ENCODE measurements around the gene H6PD.

H6PD gene

DNA sequence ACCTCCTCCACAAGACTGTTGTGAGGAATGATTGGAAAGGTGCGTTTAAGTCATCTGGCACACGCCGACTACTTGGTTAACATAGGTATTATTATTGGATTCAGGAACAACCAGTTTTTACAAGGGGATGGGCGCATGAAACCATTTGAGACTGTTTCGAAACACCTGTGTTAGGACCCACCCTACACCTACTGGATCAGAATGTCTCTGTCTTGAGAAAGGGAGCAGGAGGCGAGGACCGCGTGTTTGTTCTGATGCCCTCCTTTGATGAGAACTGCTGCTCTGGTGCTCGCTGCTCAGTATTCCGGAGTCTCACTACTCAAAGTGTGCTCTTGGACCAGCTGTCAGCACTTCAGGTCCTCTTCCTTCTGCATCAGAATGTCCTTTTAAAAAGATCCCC is 7.3 kb downstream of the H6PD start:
- no peak for DNase-seq

- no peak for DNase-seq
Measured at GRCh38 chr1:9242338-9242969, 7.9 kb downstream of the H6PD start.

DNA sequence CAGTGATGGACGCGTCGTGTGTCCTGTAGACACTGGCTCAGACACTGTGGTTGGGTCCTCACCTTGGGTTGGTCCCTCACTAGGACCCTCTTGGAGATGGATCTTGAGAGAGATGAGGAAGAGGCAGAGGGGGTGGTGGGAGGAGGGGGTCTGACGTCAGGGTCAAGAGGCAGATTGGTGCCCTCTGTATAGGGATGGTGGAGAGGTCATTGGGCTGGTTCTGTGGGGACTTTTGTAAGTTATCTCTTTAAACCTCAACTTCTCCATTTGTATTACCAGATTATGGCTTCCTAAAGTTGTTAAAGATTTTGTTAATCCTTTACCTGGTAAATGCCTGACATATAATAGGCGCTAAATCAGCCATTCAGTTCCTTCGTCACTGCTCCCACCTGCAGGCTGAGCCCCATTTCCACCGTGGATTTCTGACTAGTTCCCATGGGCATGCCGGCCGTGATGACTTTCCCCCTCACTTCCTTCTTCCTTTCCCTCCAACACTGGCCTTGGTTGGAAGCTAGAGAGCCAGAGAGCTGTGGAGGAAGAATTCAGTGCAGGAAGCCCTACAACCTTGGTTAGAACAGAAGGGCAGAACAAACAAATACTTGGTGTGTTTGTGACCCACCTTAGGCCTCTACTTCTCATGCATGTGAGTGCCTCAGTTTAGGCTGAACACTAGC is 8.6 kb downstream of the H6PD start:
- no peak for DNase-seq

- DNase-seq, result no peak
Measured at GRCh38 chr1:9244501-9245229, 10.1 kb downstream of the H6PD start.

DNA sequence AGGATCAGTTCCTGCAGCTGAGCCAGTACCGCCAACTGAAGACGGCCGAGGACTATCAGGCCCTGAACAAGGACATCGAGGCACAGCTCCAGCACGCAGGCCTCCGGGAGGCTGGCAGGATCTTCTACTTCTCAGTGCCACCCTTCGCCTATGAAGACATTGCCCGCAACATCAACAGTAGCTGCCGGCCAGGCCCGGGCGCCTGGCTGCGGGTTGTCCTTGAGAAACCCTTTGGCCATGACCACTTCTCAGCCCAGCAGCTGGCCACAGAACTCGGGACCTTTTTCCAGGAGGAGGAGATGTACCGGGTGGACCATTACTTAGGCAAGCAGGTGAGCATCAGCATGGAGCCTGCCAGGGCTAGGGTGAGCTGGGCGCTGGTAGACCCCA is 10.7 kb downstream of the H6PD start:
- no peak for DNase-seq

DNA sequence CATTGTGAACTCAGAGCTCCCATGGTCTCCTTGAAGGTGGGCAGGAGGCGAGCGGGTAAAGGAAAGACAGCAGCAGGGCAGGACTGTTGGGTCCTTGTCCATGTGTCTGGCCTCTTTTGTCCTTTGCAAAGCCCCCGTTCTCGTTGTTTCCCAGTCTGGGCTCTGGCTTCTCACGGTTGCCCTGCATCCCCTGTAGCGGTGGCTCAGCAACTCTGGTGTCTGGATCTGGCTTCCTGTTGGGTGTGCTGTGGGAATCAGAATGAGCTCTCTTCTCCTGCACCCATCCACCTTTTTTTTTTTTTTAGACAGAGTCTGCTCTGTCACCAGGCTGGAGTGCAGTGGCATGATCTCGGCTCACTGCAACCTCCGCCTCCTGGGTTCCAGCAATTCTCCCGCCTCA is 11.1 kb downstream of the H6PD start:
- no peak for DNase-seq

GRCh38 chr1:9246215-9246614 is 11.6 kb downstream of the H6PD start:
- no peak for DNase-seq

DNA sequence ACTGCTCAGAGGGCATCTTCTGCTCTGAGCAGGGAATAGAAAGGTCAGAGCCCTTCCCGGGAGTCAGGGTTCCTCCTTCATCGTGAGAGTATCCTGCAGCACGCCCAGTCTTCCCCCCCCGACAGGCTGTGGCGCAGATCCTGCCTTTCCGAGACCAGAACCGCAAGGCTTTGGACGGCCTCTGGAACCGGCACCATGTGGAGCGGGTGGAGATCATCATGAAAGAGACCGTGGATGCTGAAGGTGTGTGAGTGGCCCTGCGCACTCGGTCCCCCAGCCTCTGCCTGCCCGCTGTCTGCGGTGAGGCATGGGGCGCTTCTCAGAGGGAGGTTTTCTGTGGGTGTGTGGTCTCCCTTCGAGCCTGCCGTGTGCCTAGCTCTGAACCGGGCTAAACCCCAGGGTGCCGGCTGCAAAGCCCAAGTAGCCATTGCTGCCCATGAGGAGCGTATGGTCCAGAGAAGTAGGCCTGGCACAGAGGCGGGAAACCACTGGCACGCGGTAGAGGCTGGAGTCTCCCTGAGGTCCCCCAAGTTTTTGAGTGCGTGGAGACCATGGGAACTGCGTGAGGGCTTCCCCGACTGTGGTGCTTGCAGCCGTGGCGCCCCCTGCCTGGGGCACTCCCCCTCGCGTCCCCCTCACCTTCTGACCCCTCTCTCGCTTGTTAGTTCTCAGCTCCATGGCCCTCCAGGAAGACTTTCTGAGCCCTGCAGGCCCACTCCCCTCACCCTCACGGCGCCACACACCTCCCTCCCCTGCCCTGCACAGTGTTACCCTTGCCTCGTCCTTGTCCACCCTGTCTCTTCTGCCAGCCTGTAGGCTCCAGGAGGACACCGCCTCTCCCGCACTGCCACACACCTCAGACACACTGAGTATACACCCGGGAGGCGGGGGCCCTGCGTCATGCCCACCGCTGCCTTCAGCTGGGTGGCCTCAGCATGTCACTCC is 12.5 kb downstream of the H6PD start:
- no peak for DNase-seq

DNA sequence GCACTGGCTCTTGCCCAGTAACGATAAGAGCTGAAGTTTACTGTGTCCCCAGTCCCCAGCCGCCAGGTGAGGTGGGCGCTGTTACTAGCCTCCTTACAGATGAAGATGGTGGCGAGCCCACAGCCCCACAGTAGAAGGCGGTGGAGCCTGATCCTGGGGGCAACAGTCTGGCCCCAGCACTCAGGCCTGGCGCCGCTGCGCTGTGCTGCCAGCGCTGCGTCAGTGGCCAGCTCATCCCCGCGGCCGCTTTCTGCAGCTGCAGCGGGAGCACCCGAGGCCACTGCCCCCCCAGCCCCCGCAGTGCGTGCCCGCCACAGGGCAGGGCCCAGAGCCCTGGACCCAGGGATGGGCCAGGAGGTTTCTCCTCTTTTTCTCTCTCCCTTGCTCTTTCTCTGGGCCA is 13.3 kb downstream of the H6PD start:
- DNase-seq, result no peak

DNA sequence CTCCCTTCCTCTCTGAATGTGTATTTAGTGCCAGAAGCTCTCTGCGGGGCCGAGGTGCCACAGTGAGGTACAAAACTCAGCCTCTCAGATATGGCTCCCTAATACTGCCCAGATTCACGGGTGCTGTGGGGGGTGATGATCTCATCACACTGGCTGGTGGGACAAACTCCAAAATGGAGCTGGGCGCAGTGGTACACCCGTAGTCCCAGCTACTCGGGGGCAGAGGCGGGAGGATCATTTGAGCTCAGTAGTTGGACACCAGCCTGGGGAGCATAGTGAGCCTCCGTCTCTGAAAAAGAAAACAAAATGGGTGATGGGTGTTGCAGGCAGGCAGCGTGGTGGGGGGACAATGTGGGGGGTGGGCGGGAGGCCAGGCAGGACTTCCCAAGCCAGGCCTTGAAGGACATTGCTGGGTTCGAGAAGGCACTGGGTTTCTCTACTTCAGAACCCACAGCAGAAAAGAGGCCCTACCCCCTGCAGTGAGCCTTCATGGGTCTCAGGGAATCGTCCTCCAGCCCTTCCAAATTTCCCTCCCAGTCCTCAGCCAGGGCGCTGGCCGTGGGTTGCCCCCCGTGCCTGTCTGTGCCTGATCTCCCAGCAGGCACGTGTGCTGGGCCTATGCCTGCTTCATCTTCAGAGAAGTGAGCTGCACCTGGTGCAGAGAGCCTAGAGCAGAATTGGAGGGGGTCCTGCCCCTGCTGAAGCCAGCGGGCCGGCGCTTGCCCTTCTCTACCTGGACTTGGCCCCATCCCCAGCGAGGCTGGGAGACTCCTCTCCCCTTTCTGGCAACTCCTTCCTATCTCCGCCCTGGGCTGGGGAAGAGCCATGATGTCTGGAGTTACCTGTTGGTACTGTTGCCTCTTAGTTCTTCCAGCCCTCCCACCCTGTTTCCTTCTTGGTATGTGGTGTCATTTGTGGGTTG is 14.0 kb downstream of the H6PD start:
- DNase-seq, result no peak

DNA sequence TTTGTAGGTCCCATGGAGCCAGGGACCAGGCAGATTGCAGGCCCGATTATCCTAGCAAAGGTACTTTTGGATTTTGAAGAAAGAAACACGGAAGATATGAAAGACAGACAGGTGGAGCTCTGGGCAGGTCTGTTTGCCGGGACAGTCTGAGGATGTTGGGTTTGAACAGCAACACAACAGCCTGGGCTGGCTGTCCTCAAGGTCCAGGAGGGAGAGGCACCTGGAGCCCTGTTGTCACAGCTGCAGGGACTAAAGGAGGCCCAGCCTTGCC is 14.6 kb downstream of the H6PD start:
- no peak for DNase-seq

- DNase-seq, result no peak
Measured at GRCh38 chr1:9249534-9250410, 15.2 kb downstream of the H6PD start.

GRCh38 chr1:9250411-9251381 is 16.1 kb downstream of the H6PD start:
- DNase-seq, result no peak

DNA sequence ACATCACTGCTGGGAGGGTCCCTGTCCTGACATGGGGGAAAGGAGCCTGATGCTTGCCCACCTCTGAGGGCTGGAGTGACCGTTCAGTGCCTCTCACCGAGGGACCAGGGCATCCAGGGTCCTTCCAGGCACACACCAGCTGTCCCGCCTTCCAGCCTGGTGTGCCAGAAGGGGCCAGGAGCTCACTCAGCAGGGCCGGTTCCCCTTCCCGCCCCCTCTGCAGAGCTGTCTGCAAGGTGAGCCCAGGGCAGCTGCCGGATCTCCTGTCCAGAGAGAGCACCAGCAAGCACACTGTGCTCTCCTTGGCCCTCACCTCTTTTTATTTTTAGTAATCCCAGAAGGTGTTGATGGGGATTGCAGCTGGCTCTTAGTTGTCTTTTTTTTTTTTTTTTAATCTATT is 16.9 kb downstream of the H6PD start:
- DNase-seq, result no peak

DNA sequence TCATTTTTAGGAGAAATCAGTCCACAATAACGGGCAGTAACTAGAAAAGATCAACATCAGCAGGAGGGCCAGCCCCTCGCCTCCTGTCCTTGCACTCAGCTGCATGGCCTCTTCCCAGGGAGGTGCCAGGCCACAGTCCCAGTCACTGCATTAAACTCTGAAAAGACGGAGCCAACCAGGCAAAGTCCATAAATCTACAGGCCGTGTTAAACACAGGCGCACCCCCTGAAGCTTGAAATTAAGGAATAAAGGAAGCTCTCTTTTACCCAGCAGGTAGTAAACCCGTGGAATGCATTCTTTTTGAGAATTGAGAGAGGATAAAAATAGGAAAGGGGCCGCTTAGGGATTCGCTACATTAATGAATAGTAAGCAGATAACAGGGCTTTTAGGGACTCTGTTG is 18.4 kb downstream of the H6PD start:
- peak; percentile 95 for DNase-seq

DNA sequence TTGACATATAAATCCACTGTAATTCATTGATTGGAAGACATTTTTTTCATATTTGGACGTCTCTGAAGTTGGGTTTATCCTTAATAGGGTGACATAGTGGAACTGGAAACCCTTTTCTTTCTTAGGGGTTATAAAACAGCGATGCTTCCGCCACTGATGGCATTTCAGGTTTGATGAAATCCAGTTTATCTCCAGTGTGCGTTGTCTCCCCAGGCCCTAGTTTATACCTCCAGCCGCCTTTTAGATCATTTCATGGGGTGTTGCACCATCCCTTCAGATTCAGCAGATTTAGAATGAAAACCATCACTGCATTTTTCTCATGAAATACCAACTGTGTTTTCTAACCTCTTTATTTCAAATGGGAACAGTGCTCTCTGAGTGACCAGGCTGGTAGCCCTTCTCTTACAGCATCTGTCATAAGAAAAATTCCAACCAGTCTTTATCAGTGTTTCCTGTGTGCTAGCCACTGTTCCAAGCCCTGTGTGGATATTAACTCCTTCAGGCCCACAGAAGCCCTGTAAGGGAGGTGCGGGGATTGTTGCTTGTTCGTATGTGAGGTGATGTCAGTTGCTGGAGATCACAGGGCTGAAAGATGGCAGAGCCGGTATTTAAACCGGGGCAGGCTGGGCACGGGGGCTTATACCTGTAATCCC is 19.0 kb downstream of the H6PD start:
- peak; percentile 91 for DNase-seq

GRCh38 chr1:9256332-9256731 is 21.8 kb downstream of the H6PD start:
- DNase-seq, result no peak

DNA sequence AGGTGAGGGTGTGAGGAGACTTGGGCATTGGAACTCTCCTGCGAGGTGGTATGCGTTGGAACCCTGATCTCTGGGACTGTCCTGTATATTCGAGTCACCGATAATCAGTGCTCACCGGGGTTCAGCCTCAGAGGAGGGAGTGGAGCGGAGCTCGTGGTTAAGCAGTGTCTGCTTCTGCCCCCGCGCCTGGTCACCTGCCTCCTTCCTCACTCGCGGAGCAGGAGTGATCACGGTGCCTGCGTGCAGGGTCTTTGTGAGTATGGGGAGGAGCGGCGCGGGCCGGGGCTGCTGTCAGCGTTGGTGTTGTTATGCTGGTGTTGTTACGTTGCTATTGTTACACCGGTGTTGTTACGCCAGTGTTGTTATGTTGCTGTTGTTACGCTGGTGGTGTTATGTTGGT is 23.3 kb downstream of the H6PD start:
- no peak for DNase-seq

DNA sequence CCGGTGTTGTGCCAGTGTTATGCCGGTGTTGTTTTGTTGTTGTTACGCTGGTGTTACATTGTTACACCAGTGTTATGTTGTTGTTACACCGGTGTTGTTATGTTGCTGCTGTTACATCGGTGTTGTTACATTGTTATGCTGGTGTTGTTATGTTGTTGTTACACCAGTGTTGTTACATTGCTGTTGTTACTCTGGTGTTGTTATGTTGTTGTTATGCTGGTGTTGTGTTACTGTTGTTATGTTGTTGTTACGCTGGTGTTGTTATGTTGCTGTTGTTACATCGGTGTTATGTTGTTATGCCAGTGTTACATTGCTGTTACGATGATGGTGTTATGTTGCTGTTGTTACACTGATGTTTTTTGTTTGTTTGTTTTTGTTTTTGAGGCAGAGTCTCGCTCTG is 24.1 kb downstream of the H6PD start:
- no peak for DNase-seq

Measured in NCI-H2227 treated with DMSO at 0.1 percent for 48 hours (cell line).